ENCODE results near the gene FGFRL1.

DNA sequence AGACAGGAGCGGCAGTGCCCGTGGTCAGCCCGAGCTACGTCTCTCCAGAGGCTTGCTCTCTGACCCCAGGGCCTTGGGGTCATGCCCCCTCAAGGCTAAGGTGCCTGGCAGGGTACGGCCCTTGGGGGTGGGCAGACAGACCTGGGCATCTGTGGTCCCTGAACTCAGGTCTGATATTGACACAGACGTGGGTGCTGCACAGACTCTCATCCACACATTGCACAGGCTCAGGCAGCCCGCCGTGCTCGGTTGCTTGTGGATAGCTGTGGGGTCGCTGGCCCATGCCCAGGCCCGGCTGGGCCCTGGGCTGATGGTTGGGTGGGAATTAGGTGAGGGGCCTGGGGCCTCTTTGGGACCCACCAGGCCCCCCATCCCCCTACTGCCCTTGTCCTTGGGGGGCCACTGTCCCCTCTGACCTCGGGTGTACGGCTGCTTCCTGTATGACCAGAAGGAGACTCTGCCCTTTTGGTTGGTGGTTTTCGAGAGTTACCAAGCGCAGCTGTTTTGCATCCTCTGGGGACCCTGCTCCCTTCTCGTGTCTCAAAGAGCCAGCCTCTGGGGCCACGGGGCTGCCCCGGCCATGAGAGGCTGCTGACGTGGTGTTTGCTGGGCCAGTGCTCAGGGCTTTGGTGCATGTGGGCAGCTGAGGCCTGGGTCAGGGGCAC lies 10.1 kb downstream of the FGFRL1 start:
- no peak for TF ChIP-seq EZH2phosphoT487 (IDR thresholded peaks at IDR 0.05; ENCODE audit: insufficient read depth, low read depth)
- no peak for TF ChIP-seq EZH2 (IDR thresholded peaks at IDR 0.05; ENCODE audit: insufficient read depth, poor library complexity, severe bottlenecking)

Measured in GM23248 (cell line).